HCT116 (cell line): Measurements from ENCODE around the gene USF1. TPM values are rescaled to one million over a fixed set of nuclear protein-coding genes. Genes with fewer than 3 reads are reported as not detected.

Experiments
- ATAC-seq: fragments of 200-7000 bp; cut with Tn5 transposase; 2 replicates; pipeline ENCODE4 v1.9.1; 2020; ENCODE audit warnings: mild to moderate bottlenecking, moderate library complexity
- BruUV-seq: library from RNA; stranded (reverse); fragments of 400-500 nt; replicated peaks from 2 replicates; lab custom pipeline; 2021; lab: Mats Ljungman, UMichigan
- CTCF ChIA-PET: fragments of 300-600 bp; sonication (Branson Sonifier 250); formaldehyde crosslinking; loops from one replicate; lab custom pipeline; 2021; ENCODE audit warnings: antibody characterized with exemption; lab: Charles Lee
- POLR2A ChIA-PET: fragments of 300-600, 350-600 bp; sonication (Branson Sonifier 250); formaldehyde crosslinking; loops from one replicate; lab custom pipeline; 2021; ENCODE audit warnings: antibody characterized with exemption; lab: Charles Lee
- RAD21 ChIA-PET, 2 experiments: fragments of 300-600 bp; sonication (Branson Sonifier 250); formaldehyde crosslinking; loops; one replicate each; lab custom pipeline; 2023; ENCODE audit warnings: low total read pairs in 2 of 2; ENCODE audit not compliant: uncharacterized antibody in 2 of 2, unreplicated experiment in 2 of 2, low non-redundant PET in 1 of 2; lab: Charles Lee
- DNase-seq: peaks from one replicate; pipeline ENCODE4 v3.0.0-alpha.2; 2010; ENCODE audit warnings: low read depth, low spot score
- H2AFZ ChIP-seq: fragments of 200-600 bp; shearing (Covaris generic), sonication (generic); 2 replicates; pipeline ENCODE4 v1.6.1; 2017; ENCODE audit warnings: low read depth, mixed run types, mixed read lengths, antibody characterized with exemption, low read length; ENCODE audit not compliant: poor library complexity, severe bottlenecking
- H3K27ac ChIP-seq: 2 replicates; pipeline ENCODE4 v1.5.1; 2012; ENCODE audit warnings: low read depth, low read length
- H3K27me3 ChIP-seq: fragments of 200-600 bp; sonication (generic); 2 replicates; pipeline ENCODE4 v1.6.1; 2016; ENCODE audit warnings: mixed run types, low read length, mixed read lengths; ENCODE audit not compliant: insufficient read depth
- H3K36me3 ChIP-seq, 2 experiments: fragments of 200-500 bp in 1 of 2; fragments of 200-600 bp in 1 of 2; sonication (Bioruptor generic) in 1 of 2; sonication (generic) in 1 of 2; 2 replicates each; pipeline versions ENCODE4 v1.5.1 to v1.6.1; 2014 to 2016; ENCODE audit warnings: low read length in 2 of 2, inconsistent platforms in 1 of 2, mixed read lengths in 1 of 2, mixed run types in 1 of 2; ENCODE audit not compliant: insufficient read depth in 2 of 2, control insufficient read depth in 1 of 2
- H3K4me1 ChIP-seq, 2 experiments: fragments of 200-600 bp in 1 of 2; sonication (generic) in 1 of 2; 2 replicates each; pipeline versions ENCODE4 v1.5.1 to v1.6.1; 2012 to 2017; ENCODE audit warnings: low read length in 2 of 2, inconsistent platforms in 1 of 2, mild to moderate bottlenecking in 1 of 2, mixed read lengths in 1 of 2, mixed run types in 1 of 2, moderate library complexity in 1 of 2; ENCODE audit not compliant: insufficient read depth in 2 of 2, control insufficient read depth in 1 of 2
- H3K4me2 ChIP-seq: fragments of 200-600 bp; sonication (generic); 2 replicates; pipeline ENCODE4 v1.6.1; 2017; ENCODE audit warnings: mixed run types, low read length, mixed read lengths
- H3K4me3 ChIP-seq, 2 experiments: fragments of 200-600 bp in 1 of 2; sonication (generic) in 1 of 2; replicated peaks in 1 of 2; 2 replicates each; pipeline ENCODE4 v1.5.1; 2011 to 2016; ENCODE audit warnings: low read length in 2 of 2, control low read depth in 1 of 2, low read depth in 1 of 2, mild to moderate bottlenecking in 1 of 2, mixed read lengths in 1 of 2, mixed run types in 1 of 2
- H3K79me2 ChIP-seq: fragments of 200-600 bp; sonication (generic); 2 replicates; pipeline ENCODE4 v1.6.1; 2017; ENCODE audit warnings: mild to moderate bottlenecking, mixed run types, low read length, moderate library complexity, mixed read lengths; ENCODE audit not compliant: insufficient read depth
- H3K9ac ChIP-seq: fragments of 200-600 bp; sonication (generic); 2 replicates; pipeline ENCODE4 v1.6.1; 2016; ENCODE audit warnings: low read length, mixed read lengths
- H3K9me2 ChIP-seq: fragments of 200-600 bp; sonication (generic), shearing (Covaris generic); 2 replicates; pipeline ENCODE4 v1.6.1; 2017; ENCODE audit warnings: mixed run types, mild to moderate bottlenecking, moderate library complexity; ENCODE audit not compliant: insufficient read depth
- H3K9me3 ChIP-seq, 2 experiments: fragments of 200-500 bp in 1 of 2; fragments of 200-600 bp in 1 of 2; sonication (Bioruptor generic) in 1 of 2; sonication (generic) in 1 of 2; 2 replicates each; pipeline ENCODE4 v1.6.1; 2014 to 2017; ENCODE audit warnings: low read length in 2 of 2, mixed read lengths in 2 of 2, inconsistent platforms in 1 of 2, low read depth in 1 of 2, mild to moderate bottlenecking in 1 of 2, mixed run types in 1 of 2, moderate library complexity in 1 of 2; ENCODE audit not compliant: control insufficient read depth in 1 of 2, insufficient read depth in 1 of 2
- H4K20me1 ChIP-seq: fragments of 200-600 bp; sonication (generic), shearing (Covaris generic); 2 replicates; pipeline ENCODE4 v1.6.1; 2017; ENCODE audit warnings: mixed run types, mild to moderate bottlenecking, moderate library complexity; ENCODE audit not compliant: insufficient read depth
- CBX3 ChIP-seq: IDR thresholded peaks from 2 replicates; pipeline ENCODE4 v1.6.1; 2012; ENCODE audit warnings: low read depth
- CEBPB ChIP-seq: IDR thresholded peaks from 2 replicates; pipeline ENCODE4 v1.6.1; 2012; ENCODE audit warnings: low read depth
- EGR1 ChIP-seq: IDR thresholded peaks from 2 replicates; pipeline ENCODE4 v1.6.1; 2012; ENCODE audit warnings: low read depth
- ELF1 ChIP-seq: IDR thresholded peaks from 2 replicates; pipeline ENCODE4 v1.6.1; 2012; ENCODE audit warnings: low read depth, borderline replicate concordance
- FOSL1 ChIP-seq: IDR thresholded peaks from 2 replicates; pipeline ENCODE4 v1.6.1; 2012; ENCODE audit warnings: low read depth
- MAX ChIP-seq: IDR thresholded peaks from 2 replicates; pipeline ENCODE4 v1.6.1; 2012
- POLR2A ChIP-seq: IDR thresholded peaks from 2 replicates; pipeline ENCODE4 v1.7.0; 2011; ENCODE audit warnings: borderline replicate concordance; ENCODE audit not compliant: insufficient read depth, insufficient read length; ENCODE audit errors: extremely low read depth
- POLR2AphosphoS5 ChIP-seq: IDR thresholded peaks from 2 replicates; pipeline ENCODE4 v1.6.1; 2011; ENCODE audit warnings: mild to moderate bottlenecking, low read depth, low read length, moderate library complexity
- SIN3A ChIP-seq: IDR thresholded peaks from 2 replicates; pipeline ENCODE4 v1.6.1; 2012; ENCODE audit warnings: low read depth
- SRF ChIP-seq: IDR thresholded peaks from 2 replicates; pipeline ENCODE4 v1.6.1; 2012; ENCODE audit warnings: low read depth
- TCF7L2 ChIP-seq: IDR thresholded peaks from 2 replicates; pipeline ENCODE4 v1.7.0; 2011; ENCODE audit warnings: borderline replicate concordance, inconsistent platforms; ENCODE audit not compliant: insufficient read depth, insufficient read length; ENCODE audit errors: extremely low read depth
- YY1 ChIP-seq: IDR thresholded peaks from 2 replicates; pipeline ENCODE4 v1.6.1; 2011; ENCODE audit warnings: low read length, low read depth, moderate library complexity, mild to moderate bottlenecking; ENCODE audit not compliant: insufficient replicate concordance; ENCODE audit errors: extremely low read depth
- ZBTB33 ChIP-seq: IDR thresholded peaks from 2 replicates; pipeline ENCODE4 v1.6.1; 2011; ENCODE audit warnings: mild to moderate bottlenecking, low read length, moderate library complexity; ENCODE audit not compliant: insufficient replicate concordance; ENCODE audit errors: extremely low read depth
- ZFX ChIP-seq: fragments of 450-650 bp; IDR thresholded peaks from 2 replicates; pipeline ENCODE4 v1.6.1; 2017
- intact Hi-C: fragments of 100-400 bp; cut with micrococcal nuclease; formaldehyde crosslinking; loops from 2 replicates; pipeline ENCODE4 v1.10.0; 2022
- total RNA-seq: library from RNA; stranded (reverse); gene quantifications from one replicate; pipeline ENCODE4 v1.2.1, GENCODE V29; 2021; ENCODE audit not compliant: unreplicated experiment

The USF1 gene
- total RNA-seq, 1 experiment from 2014 or later, result 48.0 TPM

- RAD21 ChIA-PET, result no interaction called here
- Histone ChIP-seq H3K9ac (no peak overlapping the region), H3K27me3 (no peaks in the 10 kb centered on the region), H2AFZ (no peak overlapping the region), H3K9me3 (no peaks in the 10 kb centered on the region), H4K20me1 (0 out of 2 replicates have a peak, but pooled peaks cover 5% of the 10 kb centered on the region), H3K36me3 (peaks cover 0 to 2% of the 10 kb centered on the region in 2 experiments; a peak in 2 of 4 replicates), H3K4me2 (no peak overlapping the region), H3K4me1 (peaks cover 18 to 48% of the 10 kb centered on the region in 2 experiments), H3K9me2 (no peaks in the 10 kb centered on the region), H3K79me2 (peaks cover 62% of the 10 kb centered on the region), H3K27ac (no peak overlapping the region), H3K4me3 (no peak overlapping the region)
- intact Hi-C loops, result no loop called here
- DNase-seq (no peak), ATAC-seq (no peak)
- CTCF ChIA-PET, result no interaction called here
- BruUV-seq, result no TSS peak
- POLR2A ChIA-PET, result interaction anchor here (0.9 to 1.2 kb wide), 2 partner anchors 20 to 23 kb away, joined by 3 read pairs; partner anchors contain the start of gene TSTD1
- no peak for TF ChIP-seq EGR1
- no peak for TF ChIP-seq CBX3
- no peak for TF ChIP-seq ZFX
- TF ChIP-seq CEBPB, result no peak
- no peak for TF ChIP-seq TCF7L2
- TF ChIP-seq POLR2A, result no peak
- TF ChIP-seq YY1, result no peak
These were observed 27.2 kb downstream of the USF1 start for GRCh38 chr1:161018631-161018930.

- ATAC-seq, result no peak
- Histone ChIP-seq H4K20me1 (0 out of 2 replicates have a peak, but pooled peaks cover 5% of the 10 kb centered on the region), H3K27ac (no peak overlapping the region), H2AFZ (no peak overlapping the region), H3K4me2 (no peak overlapping the region), H3K9ac (no peak overlapping the region), H3K36me3 (peaks cover 0 to 2% of the 10 kb centered on the region in 2 experiments; a peak in 2 of 4 replicates), H3K9me2 (no peaks in the 10 kb centered on the region), H3K79me2 (peaks cover 68% of the 10 kb centered on the region), H3K4me3 (no peak overlapping the region)
- intact Hi-C loops, result no loop called here
- no TSS peak for BruUV-seq
- CTCF ChIA-PET, result no interaction called here
- TF ChIP-seq CEBPB (no peak), ZBTB33 (no peak), ZFX (no peak), ELF1 (no peak), YY1 (no peak), POLR2AphosphoS5 (no peak), FOSL1 (no peak), SIN3A (no peak), MAX (no peak), SRF (no peak)
- TF ChIP-seq, all 23 proteins: peak for 0
- RAD21 ChIA-PET, result no interaction called here
- H3K4me1 ChIP-seq, result peaks cover 17 to 53% of the 10 kb centered on the region in 2 experiments
- DNase-seq, result no peak
- POLR2A ChIA-PET, result interaction anchor here (0.9 to 1.2 kb wide), 2 partner anchors 21 to 22 kb away, joined by 3 read pairs; partner anchors contain the start of gene TSTD1
- no peaks in the 10 kb centered on the region for H3K9me3 ChIP-seq
- no peaks in the 10 kb centered on the region for H3K27me3 ChIP-seq
These were observed 27.8 kb downstream of the USF1 start for GRCh38 chr1:161017756-161018630.
